Measurements from ENCODE around the gene POMP.

DNA sequence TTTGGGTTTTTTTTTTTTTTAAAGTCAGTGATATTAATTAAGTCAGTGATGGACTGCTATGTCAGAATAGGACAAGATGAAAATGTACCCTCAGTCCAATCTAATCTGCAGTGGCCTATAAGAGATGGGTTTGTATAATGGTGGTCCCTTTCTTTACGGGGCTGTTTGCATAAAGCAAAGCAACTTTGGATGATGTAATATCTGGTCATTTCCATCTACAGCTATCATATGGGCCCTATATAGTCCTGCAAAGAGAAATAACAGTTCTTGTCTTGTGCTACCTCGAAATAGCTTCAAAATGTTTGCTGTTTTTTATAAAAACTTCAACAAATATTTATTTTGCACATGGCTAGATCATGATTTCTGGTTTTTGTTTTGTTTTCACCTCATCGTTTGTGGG lies 20.2 kb upstream of the POMP start:
- no peak for TF ChIP-seq POLR2A (IDR thresholded peaks at IDR 0.05)
- TF ChIP-seq, protein P1, sequence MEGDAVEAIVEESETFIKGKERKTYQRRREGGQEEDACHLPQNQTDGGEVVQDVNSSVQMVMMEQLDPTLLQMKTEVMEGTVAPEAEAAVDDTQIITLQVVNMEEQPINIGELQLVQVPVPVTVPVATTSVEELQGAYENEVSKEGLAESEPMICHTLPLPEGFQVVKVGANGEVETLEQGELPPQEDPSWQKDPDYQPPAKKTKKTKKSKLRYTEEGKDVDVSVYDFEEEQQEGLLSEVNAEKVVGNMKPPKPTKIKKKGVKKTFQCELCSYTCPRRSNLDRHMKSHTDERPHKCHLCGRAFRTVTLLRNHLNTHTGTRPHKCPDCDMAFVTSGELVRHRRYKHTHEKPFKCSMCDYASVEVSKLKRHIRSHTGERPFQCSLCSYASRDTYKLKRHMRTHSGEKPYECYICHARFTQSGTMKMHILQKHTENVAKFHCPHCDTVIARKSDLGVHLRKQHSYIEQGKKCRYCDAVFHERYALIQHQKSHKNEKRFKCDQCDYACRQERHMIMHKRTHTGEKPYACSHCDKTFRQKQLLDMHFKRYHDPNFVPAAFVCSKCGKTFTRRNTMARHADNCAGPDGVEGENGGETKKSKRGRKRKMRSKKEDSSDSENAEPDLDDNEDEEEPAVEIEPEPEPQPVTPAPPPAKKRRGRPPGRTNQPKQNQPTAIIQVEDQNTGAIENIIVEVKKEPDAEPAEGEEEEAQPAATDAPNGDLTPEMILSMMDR (IDR thresholded peaks at IDR 0.05 in 4 of 5, conservative IDR thresholded peaks at IDR 0.05 in 1 of 5): no peak

All from gastrocnemius medialis (tissue), 4 donors.